Thyroid gland (tissue), 4 donors: ENCODE measurements around the gene GUCA2B.

Experiments used
- CTCF ChIP-seq, 6 experiments: fragments of 200-600 bp in 3 of 6; fragments of 450-650 bp in 3 of 6; sonication (generic) in 3 of 6; IDR thresholded peaks; one replicate each; pipeline ENCODE4 v1.5.1; 2016 to 2019; ENCODE audit warnings: antibody characterized with exemption in 6 of 6, mild to moderate bottlenecking in 2 of 6, inconsistent platforms in 1 of 6, moderate library complexity in 1 of 6
- POLR2A ChIP-seq, 2 donors: fragments of 450-650 bp; IDR thresholded peaks; one replicate each; pipeline ENCODE4 v1.6.1; 2017; ENCODE audit warnings: antibody characterized with exemption in 2 of 2, mild to moderate bottlenecking in 2 of 2, moderate library complexity in 1 of 2

GRCh38 chr1:42179275-42179674 is 26.1 kb downstream of the GUCA2B start:
- TF ChIP-seq CTCF (IDR thresholded peaks at IDR 0.05) (no peak), POLR2A (IDR thresholded peaks at IDR 0.05) (no peak)
